Stimulated activated CD8-positive, alpha-beta memory T cell treated with anti-CD3 and anti-CD28 coated beads, Interleukin-2, amount 100 ng/mL, for 48 hours (primary cell): ENCODE data around the gene PPP2R2B.
"Not testable (repeated sequence)": the region's sequence is repeated elsewhere in the genome, so short reads cannot be mapped to it uniquely, and the experiment has no call there.

Experiments
- DNase-seq, 2 donors: peaks; one replicate each; pipeline ENCODE4 v3.0.0-alpha.2; 2020; ENCODE audit warnings: low read depth in 2 of 2

Gene PPP2R2B

DNA sequence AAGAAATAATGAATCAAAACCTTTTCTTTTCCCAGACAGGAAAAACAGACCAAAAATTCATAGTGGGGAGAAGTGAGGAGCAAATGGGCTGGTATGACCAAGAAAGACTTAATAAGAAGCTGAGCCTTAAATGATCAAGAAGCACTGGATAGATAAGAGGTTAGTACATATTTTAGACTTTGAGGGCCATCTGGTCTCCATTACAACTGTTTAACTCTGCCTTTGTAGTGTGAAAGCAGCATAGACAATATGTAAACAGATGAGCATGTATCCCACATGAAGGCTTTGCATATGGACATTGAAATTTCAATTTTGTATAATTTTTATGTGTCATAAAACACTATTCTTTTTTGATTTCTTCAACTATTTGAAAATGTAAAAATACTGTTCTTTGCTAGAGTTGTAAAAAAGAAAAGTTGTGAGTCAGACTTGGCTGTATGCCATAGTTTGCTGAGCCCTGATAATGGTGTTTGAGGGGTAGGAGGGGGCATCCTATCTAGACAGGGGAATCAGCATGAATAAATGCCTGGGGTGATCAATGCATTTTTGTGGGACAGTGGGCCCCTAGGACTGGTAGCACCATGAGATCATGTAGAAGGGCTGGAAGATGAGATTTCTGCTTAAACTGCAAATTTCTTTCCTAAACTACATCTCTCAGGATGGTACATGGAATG lies 270.8 kb downstream of the PPP2R2B start:
- no peak for DNase-seq

DNA sequence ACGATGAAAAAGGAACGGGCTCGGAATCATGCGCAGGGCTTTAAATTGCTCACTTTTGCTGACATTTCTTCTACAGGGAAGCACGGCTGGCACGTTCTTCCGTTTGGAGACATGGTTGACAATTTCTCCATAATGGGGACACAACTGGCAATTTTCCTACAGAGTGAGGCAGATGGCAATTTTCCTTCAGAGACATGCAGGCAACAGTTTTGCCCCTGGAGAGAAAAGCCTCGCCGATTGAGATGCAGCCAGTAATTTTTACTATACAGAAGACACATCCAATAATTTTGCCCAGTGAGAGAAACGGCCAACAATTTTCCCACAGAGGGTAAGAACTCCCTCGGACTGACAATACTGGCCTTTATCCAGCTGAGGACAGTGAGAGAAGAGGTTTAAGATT lies 271.7 kb downstream of the PPP2R2B start:
- DNase-seq, result no peak

DNA sequence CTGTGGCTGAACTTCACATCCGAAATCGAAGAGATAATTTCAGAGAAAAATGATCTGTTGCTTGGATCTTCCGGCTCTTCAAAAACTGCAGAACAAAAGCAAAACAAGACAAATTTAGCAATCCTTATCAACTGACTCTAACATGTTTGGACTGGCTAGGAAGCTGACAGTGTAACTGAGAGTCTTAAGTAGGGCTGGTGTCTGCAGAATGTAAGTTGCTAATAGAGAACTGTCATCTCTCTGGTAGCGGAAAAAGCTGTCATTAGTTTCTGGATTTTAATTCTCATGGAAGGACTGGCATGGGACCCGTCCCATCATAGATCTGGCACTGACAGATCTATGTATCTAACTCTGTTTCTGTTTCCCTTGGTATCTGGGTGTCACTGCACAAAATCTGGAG lies 278.2 kb downstream of the PPP2R2B start:
- DNase-seq, result no peak

DNA sequence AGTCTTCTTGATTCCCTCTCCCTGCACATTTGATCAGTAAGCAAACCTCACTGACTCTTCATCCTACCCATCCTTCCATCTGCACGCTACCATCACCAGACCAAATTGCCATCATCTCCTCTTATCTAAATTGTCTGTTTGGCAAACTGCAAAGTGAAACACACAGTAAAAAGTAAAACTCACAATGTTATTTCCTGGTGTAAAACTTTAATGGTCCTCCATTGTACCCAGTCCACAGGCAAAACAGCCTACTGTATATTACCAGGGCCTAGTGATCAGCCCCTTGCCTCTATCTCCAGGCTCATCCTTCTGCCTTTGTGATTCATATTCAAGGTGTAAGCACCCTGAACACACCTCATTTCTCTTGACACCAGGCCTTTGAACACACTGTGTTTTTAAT lies 279.3 kb downstream of the PPP2R2B start:
- DNase-seq, result no peak

DNA sequence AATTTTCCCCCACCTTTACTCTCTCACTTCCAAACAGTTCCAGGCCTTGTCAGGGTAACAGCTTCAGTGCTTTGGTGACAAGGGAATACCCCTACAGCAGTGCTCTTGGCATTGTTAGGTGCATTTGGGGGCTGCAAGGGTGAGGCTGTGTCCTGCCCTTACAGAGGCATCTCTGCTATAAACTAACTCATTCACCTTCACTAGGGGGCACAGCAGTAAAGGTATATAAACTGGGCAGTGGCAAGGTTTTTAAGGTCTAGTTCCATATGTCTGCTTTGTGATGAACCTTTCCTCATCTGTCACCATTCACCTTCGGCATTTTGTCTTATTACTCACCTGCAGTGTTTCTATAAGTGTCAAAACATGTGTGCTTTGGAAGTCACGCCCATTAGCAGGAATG lies 283.5 kb downstream of the PPP2R2B start:
- DNase-seq, result no peak

DNA sequence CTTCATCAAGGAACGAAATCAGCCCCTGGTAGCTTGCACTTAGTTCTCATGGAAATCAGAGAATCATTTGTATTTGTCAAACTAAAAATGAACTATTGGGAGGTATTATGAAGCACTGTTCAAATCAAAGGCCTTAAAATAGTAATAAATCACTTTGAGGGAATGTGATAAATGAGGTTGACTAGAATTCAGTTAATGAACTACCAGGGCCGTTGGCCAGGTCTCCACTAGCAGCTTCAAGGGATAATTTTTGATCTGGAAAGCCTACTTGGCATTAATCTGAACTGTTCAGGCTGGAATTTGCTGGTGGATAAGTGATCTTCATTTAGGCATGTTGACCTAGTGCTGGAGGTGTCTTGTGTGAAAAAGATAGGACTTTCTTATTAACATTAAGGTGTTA lies 286.2 kb downstream of the PPP2R2B start:
- no peak for DNase-seq

DNA sequence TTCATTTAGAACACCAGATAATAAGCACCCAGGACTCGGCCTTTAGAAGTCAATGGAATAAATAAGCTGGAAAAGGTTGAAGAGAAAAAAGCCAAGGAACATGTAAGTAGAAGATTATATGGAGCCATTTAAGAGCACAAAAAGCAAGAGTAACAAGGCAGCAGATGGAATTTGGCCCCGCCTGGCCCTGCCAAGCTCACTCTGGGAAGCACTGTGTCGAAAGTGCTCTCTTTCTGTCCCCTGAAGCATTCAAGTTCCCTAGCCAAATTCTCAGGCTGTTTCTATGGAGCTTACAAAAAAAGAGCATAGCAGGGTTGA lies 289.6 kb downstream of the PPP2R2B start:
- DNase-seq, result no peak

DNA sequence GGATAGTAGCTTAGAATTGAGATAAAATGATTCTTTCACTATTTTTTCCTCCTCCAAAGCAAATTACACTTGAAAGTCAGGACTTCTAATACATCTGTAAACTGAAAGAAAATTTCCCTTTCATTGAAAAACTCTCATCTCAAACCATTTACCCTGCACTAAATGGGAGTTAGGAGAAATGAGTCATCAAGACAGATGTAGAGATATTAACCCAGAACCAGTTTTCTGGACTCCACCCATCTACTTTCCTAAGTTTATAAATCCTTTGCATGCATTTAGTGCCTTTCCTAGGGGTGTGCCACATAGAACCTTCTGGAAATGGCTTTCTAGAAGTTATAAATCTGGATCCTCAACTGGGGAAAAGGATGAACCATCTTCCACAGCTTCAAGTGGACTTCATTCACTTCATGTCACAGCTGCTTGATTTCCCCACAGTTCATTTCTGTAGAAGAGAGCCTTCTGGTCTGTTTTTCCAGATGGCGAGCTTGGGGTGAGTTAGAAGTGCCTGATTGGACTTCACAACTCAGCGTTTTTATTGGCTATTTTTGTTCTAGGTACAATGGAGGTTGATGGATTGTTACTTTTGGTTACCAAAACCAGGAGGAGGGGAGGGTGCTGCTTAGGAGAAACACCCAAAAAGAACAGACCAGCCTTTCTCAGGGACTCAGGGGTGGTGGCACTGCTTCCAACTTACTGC lies 290.1 kb downstream of the PPP2R2B start:
- DNase-seq, result no peak

DNA sequence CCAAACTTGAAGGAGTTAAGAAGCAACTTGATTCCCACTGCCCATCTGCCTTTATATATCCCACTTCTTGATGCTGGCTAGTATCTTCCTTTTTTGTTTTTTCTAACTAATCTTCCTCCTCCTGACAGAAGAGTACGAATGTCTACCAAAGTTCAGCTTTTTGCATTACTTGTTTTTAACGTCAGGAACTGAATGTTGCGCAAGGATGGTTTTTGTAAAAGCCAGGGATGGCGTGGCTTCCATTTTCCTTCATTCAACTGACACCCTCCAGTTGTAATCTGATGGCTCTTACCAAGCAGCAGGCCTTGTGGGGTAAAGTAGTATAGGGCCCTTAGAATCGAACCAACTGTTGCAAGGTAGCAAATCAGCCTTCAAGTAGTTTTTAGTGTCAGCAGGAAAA lies 291.8 kb downstream of the PPP2R2B start:
- DNase-seq, result no peak

DNA sequence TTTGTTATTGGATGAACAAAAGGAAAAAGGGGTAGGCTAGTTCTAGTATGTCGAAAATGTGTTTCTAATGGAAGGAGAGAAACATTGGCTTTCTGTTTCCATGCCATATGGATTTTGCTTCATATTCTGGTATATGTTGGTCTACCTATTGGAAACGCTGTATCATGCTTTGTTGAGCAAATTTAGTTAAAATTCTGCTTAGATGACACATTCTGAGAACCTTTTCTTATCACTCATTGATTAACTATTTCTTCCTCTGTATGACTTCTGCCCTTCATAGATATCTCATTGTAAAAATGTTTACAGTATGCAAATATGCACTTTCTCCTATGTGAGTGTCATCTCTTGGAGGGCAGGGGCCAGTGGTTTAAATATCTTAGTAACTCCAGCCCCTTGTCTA lies 293.8 kb downstream of the PPP2R2B start:
- no peak for DNase-seq

DNA sequence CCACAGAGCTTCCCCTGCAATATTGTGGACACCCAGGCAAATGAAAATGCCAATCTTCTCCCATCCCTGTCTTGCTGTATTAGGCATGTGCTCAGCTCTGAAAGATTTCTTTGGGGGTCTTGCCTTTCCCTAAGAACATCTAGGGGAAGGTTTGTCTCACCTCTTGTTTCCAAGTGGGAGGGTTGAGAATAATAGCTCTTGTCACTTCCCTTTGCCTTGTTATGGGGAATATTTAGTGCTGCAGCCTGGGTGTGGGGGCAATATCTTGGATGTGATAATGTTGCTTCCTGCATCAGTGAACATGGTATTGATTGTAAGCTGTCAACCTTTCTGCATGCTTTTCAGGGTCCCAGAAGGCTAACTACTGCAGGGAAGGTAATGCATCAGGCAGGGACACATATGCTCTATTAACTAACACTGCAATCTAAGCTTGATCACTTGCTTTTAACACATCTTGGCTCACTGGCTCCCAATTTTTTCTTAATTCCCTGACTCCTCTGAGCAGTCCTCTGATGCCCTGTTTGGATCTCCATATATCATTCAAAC lies 296.4 kb downstream of the PPP2R2B start:
- DNase-seq, result no peak

DNA sequence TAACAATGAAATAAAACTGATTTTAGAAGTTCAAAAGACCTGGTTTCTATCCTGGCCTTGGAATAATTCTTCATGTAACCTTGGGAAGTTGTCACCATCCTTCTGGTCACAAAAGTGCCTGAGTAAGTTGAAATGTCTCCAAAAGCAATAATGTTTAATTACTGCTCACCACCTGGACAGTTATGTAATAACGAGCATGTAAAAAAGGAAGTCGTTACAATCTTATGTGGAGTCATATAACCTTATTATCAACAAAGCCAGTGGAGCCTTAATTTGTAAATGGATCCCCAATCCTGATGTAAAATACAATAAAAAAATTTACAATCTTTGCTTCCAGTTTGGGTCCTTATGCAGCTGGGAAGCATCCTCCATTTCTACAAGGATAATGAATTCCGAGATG lies 298.3 kb downstream of the PPP2R2B start:
- no peak for DNase-seq

DNA sequence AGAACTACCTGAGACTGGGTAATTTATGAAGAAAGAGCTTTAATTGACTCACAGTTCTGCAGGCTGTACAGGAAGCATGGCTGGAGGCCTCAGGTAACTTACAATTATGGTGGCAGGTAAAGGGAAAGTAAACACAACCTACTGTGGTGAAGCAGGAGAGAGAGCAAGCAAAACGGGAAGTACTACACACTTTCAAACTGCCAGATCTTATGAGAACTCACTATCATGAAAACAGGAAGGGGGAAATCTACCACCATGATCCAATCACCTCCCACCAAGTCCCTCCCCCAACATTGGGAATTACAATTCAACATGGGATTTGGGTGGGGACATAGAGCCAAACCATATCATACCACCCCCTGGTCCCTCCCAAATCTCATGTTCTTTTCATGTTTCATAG lies 303.8 kb downstream of the PPP2R2B start:
- DNase-seq, result no peak

DNA sequence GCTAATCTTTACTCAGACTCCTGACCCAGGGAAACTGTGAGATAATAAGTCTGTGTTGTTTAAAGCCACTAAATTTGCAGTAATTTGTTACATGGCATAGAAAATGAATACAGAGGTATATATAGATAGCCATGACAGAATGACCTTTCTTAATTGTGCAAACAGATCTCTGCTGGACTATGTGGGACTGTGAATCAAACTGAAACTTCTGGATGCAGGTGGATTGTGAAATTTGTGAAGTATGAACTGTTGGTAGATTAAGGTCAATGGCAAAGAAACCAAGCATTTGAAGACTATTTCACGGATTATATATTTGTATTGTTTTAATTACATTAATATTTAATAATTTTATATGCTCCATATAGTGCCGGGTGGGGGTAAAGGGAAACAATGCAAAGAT lies 310.4 kb downstream of the PPP2R2B start:
- DNase-seq, result no peak

DNA sequence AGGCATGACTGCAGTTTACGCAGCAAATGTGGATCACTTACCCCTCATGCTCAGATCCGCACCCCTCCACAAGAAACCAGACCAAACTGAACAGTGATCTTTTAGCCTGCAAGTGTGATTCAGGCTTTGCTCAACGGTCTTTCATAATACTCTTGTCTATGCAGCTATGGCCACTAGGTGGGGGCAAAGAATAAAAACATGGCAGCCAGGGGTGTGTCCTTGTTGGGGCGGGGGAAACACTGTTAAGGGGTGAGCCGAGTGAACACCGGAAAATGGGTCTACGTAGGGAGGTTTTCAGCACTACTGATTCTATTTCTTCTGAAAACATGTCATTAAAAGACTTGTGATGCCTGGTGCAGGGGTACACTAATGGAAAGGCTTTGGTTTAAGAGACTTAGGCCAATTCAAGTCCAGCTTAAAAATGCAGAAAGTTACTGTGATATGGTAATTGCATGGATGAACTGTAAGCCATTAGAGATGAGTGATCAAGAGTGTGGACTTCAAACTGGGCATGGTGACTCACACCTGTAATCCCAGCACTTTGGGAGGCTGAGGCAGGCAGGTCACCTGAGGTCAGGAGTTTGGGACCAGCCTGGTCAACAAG lies 312.7 kb downstream of the PPP2R2B start:
- DNase-seq, result peak; percentile 7 to 19

DNA sequence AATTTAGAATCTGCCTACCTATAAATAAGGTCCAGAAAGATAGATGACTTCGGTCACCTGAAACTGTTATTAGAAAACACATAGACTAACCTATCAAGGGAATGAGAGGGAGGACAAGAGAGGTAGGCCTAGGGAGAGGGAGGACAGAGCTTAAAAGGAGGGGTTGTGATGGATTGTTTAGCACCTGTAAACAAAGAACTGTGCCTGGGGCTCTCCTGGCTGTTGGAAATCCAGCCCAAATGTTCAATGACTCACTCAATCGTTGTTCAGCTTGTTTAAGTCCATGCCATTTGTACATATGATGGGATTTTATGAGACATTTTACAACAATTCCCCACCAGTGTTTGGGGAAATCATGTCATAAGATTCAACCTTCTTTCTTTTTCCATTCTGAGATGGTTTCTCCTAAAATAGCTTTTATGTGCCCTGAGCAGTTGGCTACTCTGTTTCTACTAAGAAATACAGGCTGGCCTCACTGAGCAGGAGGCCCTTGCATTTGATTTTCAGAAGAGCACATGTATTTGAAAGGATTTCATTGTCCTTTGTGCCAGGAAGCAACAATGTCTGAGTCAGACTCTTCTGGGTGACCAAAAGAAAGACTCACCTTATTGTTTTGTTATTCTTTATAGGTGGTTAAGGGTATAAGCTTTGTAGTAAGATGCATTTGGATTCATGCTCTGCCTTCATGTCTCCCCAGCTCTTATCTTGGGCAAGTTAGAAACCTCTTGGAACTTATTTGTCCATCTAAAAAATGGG lies 314.4 kb downstream of the PPP2R2B start:
- DNase-seq, result no peak

DNA sequence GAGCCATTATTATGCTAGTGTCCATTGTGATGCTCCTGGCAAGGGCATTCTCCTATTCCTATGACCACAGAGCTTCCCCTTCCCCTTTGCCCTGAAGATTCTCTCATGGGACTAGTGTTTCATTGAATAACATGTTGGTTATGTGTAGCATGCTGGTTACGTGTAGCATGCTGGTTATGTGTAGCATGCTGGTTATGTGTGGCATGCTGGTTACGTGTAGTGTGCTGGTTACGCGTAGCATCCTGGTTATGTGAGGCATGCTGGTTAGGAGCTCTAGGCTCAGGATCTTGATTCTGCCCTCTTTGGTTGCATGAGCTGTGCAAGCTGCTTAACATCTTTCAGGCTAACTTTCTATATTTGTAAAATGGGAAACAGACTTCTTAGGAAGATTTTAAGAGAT lies 316.1 kb downstream of the PPP2R2B start:
- DNase-seq, result no peak

DNA sequence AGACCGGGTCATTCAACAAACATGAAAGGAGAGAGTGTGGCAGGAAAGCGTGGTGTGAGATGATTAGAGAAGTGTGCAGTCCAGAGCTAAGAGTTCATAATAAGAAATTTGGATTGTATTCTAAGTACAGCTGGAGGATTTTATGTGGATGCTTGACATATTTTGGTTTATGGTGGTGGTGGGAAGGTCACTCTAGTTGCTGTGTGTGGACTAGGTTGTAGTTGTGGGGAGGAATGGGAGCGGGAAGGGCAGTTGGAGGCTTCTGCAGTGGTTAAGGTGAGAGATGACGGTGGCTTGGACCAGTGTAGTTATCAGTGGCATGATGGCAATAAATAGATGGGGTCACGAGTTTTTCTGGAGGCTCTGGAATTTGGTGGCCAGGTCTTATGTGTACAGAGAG lies 316.8 kb downstream of the PPP2R2B start:
- no peak for DNase-seq

DNA sequence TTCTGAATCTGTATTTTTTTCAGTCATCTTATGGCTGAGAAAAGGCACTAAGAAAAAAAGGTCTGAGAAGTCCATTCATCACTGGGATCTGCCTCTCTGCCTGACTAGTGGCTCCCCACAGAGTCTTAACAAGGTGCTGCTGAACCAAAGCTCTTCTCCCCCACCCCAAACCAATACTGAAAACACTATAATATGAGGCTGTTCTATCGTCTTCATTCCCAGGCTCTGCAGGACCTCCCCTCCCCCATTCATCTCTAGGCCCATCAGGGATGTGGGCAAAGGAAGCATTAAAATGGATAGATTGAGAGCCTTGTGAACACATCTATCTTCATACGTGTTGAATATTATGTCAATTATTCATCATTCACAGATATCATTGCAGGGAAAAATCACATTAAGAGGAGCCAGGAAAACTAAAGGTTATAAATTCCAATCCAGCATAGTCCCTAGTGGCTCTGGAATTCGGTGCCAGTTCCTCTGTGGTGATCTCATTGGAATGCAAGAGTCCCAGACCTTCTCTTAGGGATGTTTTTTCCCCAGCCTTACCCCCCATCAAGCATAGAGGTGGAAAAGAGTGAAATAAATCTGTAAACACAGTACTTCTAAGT lies 318.2 kb downstream of the PPP2R2B start:
- no peak for DNase-seq

DNA sequence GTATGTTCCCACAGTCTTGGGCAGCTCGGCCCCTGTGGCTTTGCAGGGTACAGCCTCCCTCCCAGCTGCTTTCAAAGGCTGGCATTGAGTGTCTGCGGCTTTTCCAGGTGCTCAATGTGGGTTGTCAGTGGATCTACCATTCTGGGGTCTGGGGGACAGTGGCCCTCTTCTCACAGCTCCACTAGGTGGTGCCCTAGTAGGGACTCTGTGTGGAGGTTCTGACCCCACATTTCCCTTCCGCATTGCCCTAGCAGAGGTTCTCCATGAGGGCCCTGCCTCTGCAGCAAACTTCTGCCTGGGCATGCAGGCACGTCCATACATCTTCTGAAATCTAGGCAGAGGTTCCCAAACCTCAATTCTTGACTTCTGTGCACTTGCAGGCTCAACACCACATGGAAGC lies 321.7 kb downstream of the PPP2R2B start:
- not testable (repeated sequence) for DNase-seq

DNA sequence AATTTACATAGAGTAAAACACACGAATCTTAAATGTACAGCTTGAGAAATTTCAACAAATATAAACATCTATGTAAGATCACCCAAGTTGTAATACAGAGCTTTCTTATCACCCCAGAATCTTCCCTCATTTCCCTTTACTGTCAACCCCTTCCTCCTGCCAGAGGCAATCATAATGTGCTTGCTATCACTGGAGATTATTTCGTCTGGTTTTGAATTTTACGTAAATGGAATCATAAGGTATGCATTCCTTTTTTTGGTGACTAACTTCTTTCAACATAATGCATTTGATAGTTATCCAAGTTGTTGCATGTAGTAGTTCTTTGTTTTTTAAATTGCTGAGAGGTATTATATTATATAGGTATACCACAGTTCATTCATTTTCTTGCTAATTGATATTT lies 325.1 kb downstream of the PPP2R2B start:
- no peak for DNase-seq

DNA sequence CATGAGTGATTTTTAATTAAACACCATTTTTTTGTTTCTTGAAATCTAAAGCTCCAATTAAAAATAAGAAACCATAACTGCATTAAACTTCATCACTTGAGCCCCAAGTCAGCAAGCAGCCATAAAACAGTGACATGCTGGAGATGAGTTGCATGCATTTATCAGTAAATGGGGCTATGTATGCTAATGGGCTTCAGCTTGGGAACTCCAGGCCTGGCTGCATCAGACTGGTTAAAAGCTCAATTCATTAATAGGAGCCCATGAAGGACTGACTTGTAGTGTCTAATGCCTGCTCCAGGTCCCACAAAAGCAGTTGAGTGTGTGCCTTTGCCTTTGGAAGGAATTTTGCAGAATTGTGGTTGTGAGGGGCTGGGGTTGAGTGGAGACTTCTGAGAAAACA lies 328.9 kb downstream of the PPP2R2B start:
- no peak for DNase-seq
